Fibroblast of pulmonary artery (primary cell): ENCODE measurements around the gene PTPRT.

Source experiments
- DNase-seq: peaks from one replicate; pipeline ENCODE4 v3.0.0-alpha.2; 2010; ENCODE audit warnings: low read depth
- H3K4me3 ChIP-seq: replicated peaks from 2 replicates; pipeline ENCODE4 v1.5.1; 2011; ENCODE audit warnings: low read depth, mild to moderate bottlenecking, control low read depth, low read length, moderate library complexity
- TF ChIP-seq, protein P1 (sequence below): IDR thresholded peaks from 2 replicates; pipeline ENCODE4 v1.5.1; 2011; ENCODE audit warnings: mild to moderate bottlenecking, control low read depth, low read length, inconsistent platforms; ENCODE audit errors: missing control alignments

The PTPRT gene

DNA sequence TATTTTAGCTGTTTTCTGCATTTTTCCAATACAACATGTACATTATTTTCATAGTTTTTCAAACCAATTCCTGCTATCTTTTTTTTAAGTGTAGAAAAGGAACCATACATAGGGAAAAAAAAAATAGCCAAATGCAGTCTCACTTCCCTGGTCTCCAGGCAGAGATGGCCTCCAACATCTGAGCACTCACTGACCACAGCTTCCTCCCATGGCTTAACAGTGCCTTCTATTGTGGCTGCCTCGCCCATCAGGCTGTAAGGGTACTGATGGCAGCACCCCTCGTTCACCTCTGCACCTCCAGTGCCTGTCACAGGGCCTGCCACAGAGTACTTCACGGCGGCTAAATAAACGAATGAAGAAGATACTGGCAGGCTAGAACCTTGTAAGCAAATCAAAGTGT, 591.1 kb downstream of the PTPRT start:
- TF ChIP-seq, protein P1, sequence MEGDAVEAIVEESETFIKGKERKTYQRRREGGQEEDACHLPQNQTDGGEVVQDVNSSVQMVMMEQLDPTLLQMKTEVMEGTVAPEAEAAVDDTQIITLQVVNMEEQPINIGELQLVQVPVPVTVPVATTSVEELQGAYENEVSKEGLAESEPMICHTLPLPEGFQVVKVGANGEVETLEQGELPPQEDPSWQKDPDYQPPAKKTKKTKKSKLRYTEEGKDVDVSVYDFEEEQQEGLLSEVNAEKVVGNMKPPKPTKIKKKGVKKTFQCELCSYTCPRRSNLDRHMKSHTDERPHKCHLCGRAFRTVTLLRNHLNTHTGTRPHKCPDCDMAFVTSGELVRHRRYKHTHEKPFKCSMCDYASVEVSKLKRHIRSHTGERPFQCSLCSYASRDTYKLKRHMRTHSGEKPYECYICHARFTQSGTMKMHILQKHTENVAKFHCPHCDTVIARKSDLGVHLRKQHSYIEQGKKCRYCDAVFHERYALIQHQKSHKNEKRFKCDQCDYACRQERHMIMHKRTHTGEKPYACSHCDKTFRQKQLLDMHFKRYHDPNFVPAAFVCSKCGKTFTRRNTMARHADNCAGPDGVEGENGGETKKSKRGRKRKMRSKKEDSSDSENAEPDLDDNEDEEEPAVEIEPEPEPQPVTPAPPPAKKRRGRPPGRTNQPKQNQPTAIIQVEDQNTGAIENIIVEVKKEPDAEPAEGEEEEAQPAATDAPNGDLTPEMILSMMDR: no peak
- no peak overlapping the region for H3K4me3 ChIP-seq
- no peak for DNase-seq

DNA sequence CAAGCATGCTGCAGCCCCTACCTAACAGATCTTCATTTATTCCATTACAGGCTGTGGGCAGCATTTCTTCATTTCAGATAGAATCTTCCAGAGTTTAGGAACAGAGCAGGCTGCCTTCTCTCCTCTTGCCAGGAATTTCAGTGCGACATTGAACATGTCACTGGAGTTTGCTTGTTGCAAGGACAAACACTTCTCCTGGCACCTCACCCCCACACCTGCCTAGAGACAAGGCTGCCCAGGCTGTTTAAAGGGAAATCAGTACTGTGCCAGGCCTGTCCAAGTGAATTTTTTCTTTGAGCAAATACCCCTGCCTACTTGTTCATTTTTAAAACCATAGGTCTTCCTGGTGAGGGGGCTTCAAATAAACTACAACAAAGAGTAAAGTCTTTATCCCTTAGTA, 594.1 kb downstream of the PTPRT start:
- DNase-seq: no peak
- TF ChIP-seq, protein P1: no peak
- H3K4me3 ChIP-seq: no peak overlapping the region

DNA sequence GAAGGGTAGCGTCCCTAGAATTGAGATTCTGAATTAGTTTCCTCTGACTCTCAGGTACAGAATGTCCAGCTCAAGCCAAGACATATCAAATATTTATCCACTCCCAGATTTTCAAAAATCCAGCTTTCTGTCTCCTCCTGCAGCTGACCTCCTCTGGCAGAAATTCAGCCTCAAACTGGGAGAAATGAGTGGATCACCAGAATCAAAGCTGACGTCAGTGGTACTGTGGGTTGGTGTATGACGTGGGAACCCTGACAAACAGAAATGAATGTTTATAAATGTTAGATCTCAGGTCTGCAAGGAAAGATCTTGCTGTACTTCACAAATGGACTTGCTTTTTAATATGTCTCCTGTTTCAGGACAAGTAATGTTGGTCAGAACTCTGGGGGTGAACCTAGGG, 595.0 kb downstream of the PTPRT start:
- DNase-seq: no peak
- no peak overlapping the region for H3K4me3 ChIP-seq
- TF ChIP-seq, protein P1: no peak

- TF ChIP-seq, protein P1: no peak
- DNase-seq: no peak
- no peak overlapping the region for H3K4me3 ChIP-seq
These were observed 595.7 kb downstream of the PTPRT start for GRCh38 chr20:42594011-42594410.

DNA sequence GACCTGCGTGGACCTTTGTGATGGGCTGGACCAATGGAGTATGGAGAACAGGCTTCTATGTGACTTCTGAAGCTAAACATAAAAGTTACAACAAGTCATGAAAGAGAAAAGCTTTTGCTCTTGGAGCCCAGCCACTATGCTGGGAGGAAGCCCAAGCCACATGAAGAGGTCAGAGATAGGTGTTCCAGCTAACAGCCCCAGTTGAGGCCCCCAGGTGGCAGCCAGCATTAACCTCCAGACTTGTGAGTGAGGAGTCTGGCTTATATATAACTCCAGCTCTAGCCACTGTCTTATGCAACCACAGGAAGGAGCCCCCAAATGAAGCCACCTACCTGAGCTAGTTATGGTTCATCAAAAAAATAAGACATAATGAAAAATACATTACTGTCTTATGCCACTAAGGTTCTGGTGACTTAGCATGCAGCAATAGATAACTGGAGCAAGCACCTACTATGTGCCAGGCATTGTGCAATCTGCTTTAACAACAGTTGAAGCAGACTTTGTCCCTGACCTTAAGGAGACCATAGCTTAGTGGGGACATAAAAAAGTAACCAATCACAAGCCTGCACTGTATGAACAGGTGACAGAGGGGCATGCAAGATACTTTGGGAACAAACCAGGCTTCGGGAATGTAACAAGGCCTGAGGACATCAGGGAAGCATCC, 599.6 kb downstream of the PTPRT start:
- TF ChIP-seq, protein P1: no peak
- DNase-seq: no peak
- no peak overlapping the region for H3K4me3 ChIP-seq

GRCh38 chr20:42588847-42589246, 600.9 kb downstream of the PTPRT start:
- TF ChIP-seq, protein P1: no peak
- DNase-seq: no peak
- H3K4me3 ChIP-seq: no peak overlapping the region

DNA sequence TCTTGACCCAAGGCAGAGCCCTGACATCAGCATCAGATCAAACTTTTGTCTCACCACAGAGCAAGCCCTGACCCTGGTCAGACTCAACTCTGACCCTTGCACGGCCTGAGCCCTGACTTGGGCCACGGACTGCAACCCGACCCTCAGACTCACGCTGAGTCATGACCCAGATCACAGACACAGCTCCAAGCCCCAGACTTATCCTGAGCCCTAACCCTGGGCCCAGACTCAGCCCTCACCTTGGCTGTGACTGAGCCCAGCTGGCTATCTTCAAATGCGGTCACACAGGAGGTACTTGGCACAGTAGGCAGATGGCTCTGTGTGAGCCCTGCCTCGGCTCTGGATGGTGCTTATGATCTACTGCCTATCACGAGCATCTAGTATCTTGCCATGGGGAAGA, 602.3 kb downstream of the PTPRT start:
- no peak overlapping the region for H3K4me3 ChIP-seq
- no peak for DNase-seq
- TF ChIP-seq, protein P1: no peak
